GM23338 (cell line): ENCODE data around the gene PTPRN2. TPM values are rescaled to one million over a fixed set of nuclear protein-coding genes. Genes with fewer than 3 reads are reported as not detected.

Experiments used
- ATAC-seq: fragments of 200-7000 bp; cut with Tn5 transposase; 3 replicates; pipeline ENCODE4 v1.9.1; 2020
- DNase-seq: peaks from one replicate; pipeline ENCODE4 v3.0.0-alpha.2; 2015; ENCODE audit warnings: low spot score
- H2AFZ ChIP-seq: fragments of 200-600 bp; sonication (generic); 2 replicates; pipeline ENCODE4 v1.8.0; 2016; ENCODE audit warnings: antibody characterized with exemption, mild to moderate bottlenecking, moderate library complexity
- H3F3A ChIP-seq: fragments of 200-600 bp; sonication (generic); replicated peaks from 2 replicates; pipeline ENCODE4 v1.8.0; 2017; ENCODE audit warnings: antibody characterized with exemption, mixed run types, low read depth
- H3K27ac ChIP-seq: fragments of 200-600 bp; sonication (generic); 2 replicates; pipeline ENCODE4 v1.6.1; 2016; ENCODE audit warnings: low read depth
- H3K27me3 ChIP-seq: fragments of 200-600 bp; sonication (generic); 2 replicates; pipeline ENCODE4 v1.8.0; 2016; ENCODE audit warnings: mild to moderate bottlenecking, mixed run types, moderate library complexity; ENCODE audit not compliant: insufficient read depth
- H3K36me3 ChIP-seq: fragments of 200-600 bp; sonication (generic); 2 replicates; pipeline ENCODE4 v1.8.0; 2016; ENCODE audit warnings: mild to moderate bottlenecking; ENCODE audit not compliant: insufficient read depth
- H3K4me1 ChIP-seq: fragments of 200-600 bp; sonication (generic); 2 replicates; pipeline ENCODE4 v1.8.0; 2016; ENCODE audit warnings: mild to moderate bottlenecking, moderate library complexity; ENCODE audit not compliant: insufficient read depth
- H3K4me2 ChIP-seq: fragments of 200-600 bp; sonication (generic); 2 replicates; pipeline ENCODE4 v1.7.1; 2017; ENCODE audit warnings: mixed run types
- H3K4me3 ChIP-seq: fragments of 200-600 bp; sonication (generic); 2 replicates; pipeline ENCODE4 v1.6.1; 2016; ENCODE audit warnings: mixed run types
- H3K79me2 ChIP-seq: fragments of 200-600 bp; sonication (generic); replicated peaks from 2 replicates; pipeline ENCODE4 v1.8.0; 2017; ENCODE audit warnings: mild to moderate bottlenecking; ENCODE audit not compliant: insufficient read depth
- H3K9me2 ChIP-seq: fragments of 200-600 bp; sonication (generic); 2 replicates; pipeline ENCODE4 v1.8.0; 2017; ENCODE audit not compliant: insufficient read depth
- H4K20me1 ChIP-seq: fragments of 200-600 bp; sonication (generic); replicated peaks from 2 replicates; pipeline ENCODE4 v1.8.0; 2017; ENCODE audit warnings: mild to moderate bottlenecking; ENCODE audit not compliant: insufficient read depth
- H3K27ac Mint-ChIP-seq: 2 replicates; pipeline ENCODE4 v1.8.0; 2020; ENCODE audit warnings: inconsistent platforms, mild to moderate bottlenecking, moderate library complexity, mixed read lengths
- H3K27me3 Mint-ChIP-seq: 3 replicates; pipeline ENCODE4 v1.8.0; 2022; ENCODE audit warnings: low read depth, mild to moderate bottlenecking, moderate library complexity, mixed read lengths, inconsistent platforms; ENCODE audit not compliant: insufficient read depth, poor library complexity
- H3K36me3 Mint-ChIP-seq: 3 replicates; pipeline ENCODE4 v1.8.0; 2021; ENCODE audit warnings: low read depth, mild to moderate bottlenecking, inconsistent platforms, moderate library complexity, mixed read lengths
- H3K4me1 Mint-ChIP-seq: 3 replicates; pipeline ENCODE4 v1.8.0; 2020; ENCODE audit warnings: mild to moderate bottlenecking, inconsistent platforms, mixed read lengths
- H3K4me3 Mint-ChIP-seq: 3 replicates; pipeline ENCODE4 v1.8.0; 2021; ENCODE audit warnings: moderate library complexity, mild to moderate bottlenecking, inconsistent platforms, mixed read lengths
- H3K9me3 Mint-ChIP-seq: 3 replicates; pipeline ENCODE4 v1.8.0; 2020; ENCODE audit warnings: moderate library complexity, mild to moderate bottlenecking, inconsistent platforms, mixed read lengths
- CREB1 ChIP-seq: fragments of 250-450 bp; sonication (Bioruptor Pico); IDR thresholded peaks from 2 replicates; pipeline ENCODE4 v1.5.0; 2020; ENCODE audit warnings: low read depth, mild to moderate bottlenecking, moderate library complexity
- EZH2 ChIP-seq: fragments of 200-600 bp; sonication (generic); IDR thresholded peaks from one replicate; pipeline ENCODE4 v1.8.0; 2017; ENCODE audit warnings: antibody characterized with exemption, mild to moderate bottlenecking, low read depth; ENCODE audit not compliant: unreplicated experiment
- EZH2phosphoT487 ChIP-seq: fragments of 200-600 bp; sonication (generic); IDR thresholded peaks from one replicate; pipeline ENCODE4 v1.8.1; 2018; ENCODE audit warnings: antibody characterized with exemption; ENCODE audit not compliant: unreplicated experiment
- NANOG ChIP-seq: IDR thresholded peaks from 2 replicates; pipeline ENCODE4 v1.6.1; 2016; ENCODE audit warnings: antibody characterized with exemption, borderline replicate concordance
- POLR2AphosphoS5 ChIP-seq: IDR thresholded peaks from 2 replicates; pipeline ENCODE4 v1.6.1; 2016; ENCODE audit warnings: antibody characterized with exemption, low read depth
- ZNF331 ChIP-seq: fragments of 250-450 bp; sonication (Bioruptor Pico); IDR thresholded peaks from 2 replicates; pipeline ENCODE4 v1.5.0; 2020; ENCODE audit warnings: low read depth, mild to moderate bottlenecking, moderate library complexity
- ZNF462 ChIP-seq: fragments of 250-450 bp; sonication (Bioruptor Pico); IDR thresholded peaks from 2 replicates; pipeline ENCODE4 v1.5.0; 2020; ENCODE audit warnings: mild to moderate bottlenecking, moderate library complexity
- polyA plus RNA-seq: library from polyadenylated mRNA; unstranded; fragments of >200 nt; fragmentation: Nextera tagmentation; extraction: Ambion mirVana; gene quantifications from 2 replicates; pipeline ENCODE4 v1.2.1, GENCODE V29; 2016
- total RNA-seq: library from RNA; depleted of rRNA; stranded (reverse); fragments of >200 nt; shearing (Covaris generic); gene quantifications from 2 replicates; pipeline ENCODE4 v1.2.3, GENCODE V29; 2014

PTPRN2 gene
- total and polyA plus RNA-seq, 2 experiments from 2014 or later, result 0.87 to 4.0 TPM

- Histone ChIP-seq H2AFZ (no peak overlapping the region), H3F3A (no peaks in the 10 kb centered on the region), H3K27me3 (no peaks in the 10 kb centered on the region), H3K4me3 (no peak overlapping the region), H3K27ac (no peak overlapping the region), H4K20me1 (no peaks in the 10 kb centered on the region), H3K36me3 (no peaks in the 10 kb centered on the region; the same call in 1 of the 2 replicates), H3K4me2 (no peak overlapping the region), H3K79me2 (no peaks in the 10 kb centered on the region), H3K9me2 (no peaks in the 10 kb centered on the region), H3K4me1 (no peaks in the 10 kb centered on the region)
- TF ChIP-seq ZNF462 (no peak), CREB1 (CRISPR knock-in tag) (no peak), EZH2 (no peak), POLR2AphosphoS5 (no peak), NANOG (no peak), ZNF331 (no peak), EZH2phosphoT487 (no peak)
- DNase-seq (no peak), ATAC-seq (no peak)
- Mint-ChIP-seq H3K36me3 (peaks cover 59% of the 10 kb centered on the region), H3K27ac (no peak overlapping the region), H3K9me3 (peaks cover 95% of the 10 kb centered on the region), H3K4me3 (no peak overlapping the region), H3K4me1 (no peaks in the 10 kb centered on the region), H3K27me3 (peaks cover 4% of the 10 kb centered on the region)
Measured at GRCh38 chr7:158138329-158138597, 449.4 kb downstream of the PTPRN2 start.
